Heart right ventricle (tissue), 16 donors: ENCODE results near the gene TUBB4A. TPM values are rescaled to one million over a fixed set of nuclear protein-coding genes. Genes with fewer than 3 reads are reported as not detected.

ENCODE experiments used
- ATAC-seq, 8 donors: fragments of 200-7000 bp; cut with Tn5 transposase; one replicate each; pipeline ENCODE4 v1.9.1; 2020; ENCODE audit warnings: mild to moderate bottlenecking in 8 of 8, moderate library complexity in 8 of 8, moderate number of reproducible peaks in 1 of 8
- DNase-seq, 2 donors: peaks; one replicate each; pipeline ENCODE4 v3.0.0-alpha.2; 2020
- H3K27ac ChIP-seq, 10 donors: fragments of 200-600 bp; sonication (generic) in 2 of 10; one replicate each; pipeline versions ENCODE4 v1.5.0 to v1.8.0; 2020 to 2022; ENCODE audit warnings: mild to moderate bottlenecking in 3 of 10
- H3K27me3 ChIP-seq, 7 donors: fragments of 200-600 bp; one replicate each; pipeline ENCODE4 v1.8.0; 2021 to 2022; ENCODE audit warnings: mild to moderate bottlenecking in 2 of 7
- H3K36me3 ChIP-seq, 9 donors: fragments of 200-600 bp; sonication (generic) in 1 of 9; one replicate each; pipeline versions ENCODE4 v1.5.0 to v1.8.0; 2020 to 2022; ENCODE audit warnings: mild to moderate bottlenecking in 2 of 9
- H3K4me1 ChIP-seq, 9 donors: fragments of 200-600 bp; sonication (generic) in 1 of 9; one replicate each; pipeline versions ENCODE4 v1.5.0 to v1.8.0; 2020 to 2022; ENCODE audit warnings: mild to moderate bottlenecking in 4 of 9
- H3K4me3 ChIP-seq, 10 donors: fragments of 200-600 bp; sonication (generic) in 2 of 10; one replicate each; pipeline versions ENCODE4 v1.5.0 to v1.8.0; 2020 to 2022; ENCODE audit warnings: mild to moderate bottlenecking in 7 of 10, moderate library complexity in 2 of 10
- H3K9me3 ChIP-seq, 11 donors: fragments of 200-600 bp in 10 of 11; sonication (generic) in 2 of 11; one replicate each; pipeline versions ENCODE4 v1.5.0 to v1.8.0; 2013 to 2022; ENCODE audit warnings: mild to moderate bottlenecking in 2 of 11, control low read depth in 1 of 11, moderate library complexity in 1 of 11
- CTCF ChIP-seq, 9 donors: fragments of 200-600 bp; sonication (generic) in 2 of 9; IDR thresholded peaks; one replicate each; pipeline versions ENCODE4 v1.5.0 to v1.8.0; 2021 to 2022; ENCODE audit warnings: antibody characterized with exemption in 9 of 9, mild to moderate bottlenecking in 5 of 9, moderate library complexity in 1 of 9
- WGBS, 2 donors: extraction: QIAGEN DNeasy Blood & Tissue Kit; methylation state at CpG; one replicate each; pipeline ENCODE4 v1.1.7; 2013; ENCODE audit warnings: inconsistent platforms in 1 of 2; 5-methylcytosine and 5-hydroxymethylcytosine counted together
- intact Hi-C, 10 donors: fragments of 100-400 bp; cut with DNase I; formaldehyde crosslinking; loops; one replicate each; pipeline versions ENCODE4 v1.11.1 to v1.14.2; 2022
- polyA plus RNA-seq, 2 donors: library from polyadenylated mRNA; stranded (reverse); fragments of 200-250 nt; gene quantifications; one replicate each; pipeline ENCODE4 v1.2.3, GENCODE V29; 2013
- total RNA-seq, 10 donors: library from RNA; stranded (reverse); fragmentation: NEBNext Ultra II Directional in 3 of 10; extraction: Animal tissue kit (Norgen Biotek cat#: 25700) in 3 of 10; gene quantifications; one replicate each; pipeline versions ENCODE4 v1.2.1 to v1.2.4, GENCODE V29; 2021 to 2023
- donor health status: Arrhythmogenic right ventricular cardiomyopathy.
- donor health status: ischemic (EF 13 %, LVEDD 7.1; RV severe dilation, severe dysfunction).
- donor health status: healthy with polysubstance abuse.
- donor health status: DM: no; HTN: yes; CAD: no.
- donor health status: DM: no; HTN: no; CAD: no.
- donor health status: ischemic (EF 25% LVEDD 6.9; RV normal size, moderate dysfunction).
- donor health status: ischemic (EF 25% LVEDD 5.7; RV mildly dilated, moderate dysfunction).
- donor health status: healthy.
- donor health status: DM: yes; HTN: yes; CAD: no.
- donor health status: Ischemic cardiomyopathy.
- donor health status: ischemic (EF 35%, LVEDD 5.7; RV mildly dilated, moderate dysfunction).
- donor health status: nonischemic (EF 11% LVEDD 7.7; RV severe dilation, severe dysfunction).
- donor health status: DM: yes; HTN: yes; CAD: no.
- donor health status: PGD.
- donor health status: ischemic (EF 29% LVEDD 5.4; RV normal size, mild dysfunction).
- donor health status: nonischemic (EF 23%, LVEDD 6.1; RV moderate dilation, normal function).

Gene TUBB4A
- total and polyA plus RNA-seq, 12 donors = 0.19 to 6.6 (median 0.81) TPM

- DNase-seq (no peak), ATAC-seq (no peak)
- 89 to 93% methylated on average over 3 of the region's 3 CpGs for WGBS, 2 donors
- no peaks in the 10 kb centered on the region for H3K4me1 ChIP-seq
- H3K27me3 ChIP-seq = no peaks in the 10 kb centered on the region
- H3K36me3 ChIP-seq = peaks cover 0 to 64% (median 7%) of the 10 kb centered on the region in 9 donors
- no peak for TF ChIP-seq CTCF (IDR thresholded peaks at IDR 0.05)
- H3K9me3 ChIP-seq = peaks cover 0 to 26% (median 0%) of the 10 kb centered on the region in 11 donors
- no peak overlapping the region for H3K4me3 ChIP-seq
- H3K27ac ChIP-seq = no peak overlapping the region
- intact Hi-C loops = no loop called here
Observed at GRCh38 chr19:6448045-6448444, 54.1 kb downstream of the TUBB4A start.

GRCh38 chr19:6446452-6446851 lies 55.7 kb downstream of the TUBB4A start:
- no peak overlapping the region for H3K4me3 ChIP-seq
- peaks cover 0 to 48% (median 7%) of the 10 kb centered on the region in 9 donors for H3K36me3 ChIP-seq
- H3K9me3 ChIP-seq = peaks cover 0 to 24% (median 0%) of the 10 kb centered on the region in 11 donors
- no peaks in the 10 kb centered on the region for H3K4me1 ChIP-seq
- no peaks in the 10 kb centered on the region for H3K27me3 ChIP-seq
- no peak overlapping the region for H3K27ac ChIP-seq
- intact Hi-C loops = no loop called here
- no peak for DNase-seq
- 93 to 98% methylated on average over 3 of the region's 3 CpGs for WGBS, 2 donors
- no peak for ATAC-seq
- TF ChIP-seq CTCF (IDR thresholded peaks at IDR 0.05) = no peak

Other genes starting within 250 kb of the TUBB4A start
- gene MLLT1, start 222.3 kb downstream of the TUBB4A start, total RNA-seq = 10 to 100 TPM; 27.6 to 48.3 (median 32.4) TPM
- 10 to 100 TPM; 21.4 to 28.7 TPM for gene MLLT1, start 222.3 kb downstream of the TUBB4A start, polyA plus RNA-seq
- gene ACER1, start 168.7 kb downstream of the TUBB4A start, total RNA-seq = not detected
- not detected for gene ACER1, start 168.7 kb downstream of the TUBB4A start, polyA plus RNA-seq
- 10 to 100 TPM; 46.0 to 90.0 (median 60.0) TPM for gene CLPP, start 140.8 kb downstream of the TUBB4A start, total RNA-seq
- gene CLPP, start 140.8 kb downstream of the TUBB4A start, polyA plus RNA-seq = 100 to 1,000 TPM in 1 of 2 donors, 10 to 100 TPM in 1; 53.2 to 131 TPM
- 100 to 1,000 TPM; 134 to 221 (median 171) TPM for gene ALKBH7, start 129.5 kb downstream of the TUBB4A start, total RNA-seq
- gene ALKBH7, start 129.5 kb downstream of the TUBB4A start, polyA plus RNA-seq = 100 to 1,000 TPM; 108 to 159 TPM
- 1 to 10 TPM in 1 of 10 donors, under 1 TPM in 9; 0.36 to 1.4 (median 0.61) TPM for gene PSPN, start 126.4 kb downstream of the TUBB4A start, total RNA-seq
- gene PSPN, start 126.4 kb downstream of the TUBB4A start, polyA plus RNA-seq = under 1 TPM; 0.88 to 0.99 TPM
- gene GTF2F1, start 109.1 kb downstream of the TUBB4A start, total RNA-seq = 10 to 100 TPM; 26.4 to 36.4 (median 30.8) TPM
- gene GTF2F1, start 109.1 kb downstream of the TUBB4A start, polyA plus RNA-seq = 10 to 100 TPM; 23.3 to 44.8 TPM
- 100 to 1,000 TPM in 3 of 10 donors, 10 to 100 TPM in 7; 77.3 to 125 (median 90.5) TPM for gene KHSRP, start 77.5 kb downstream of the TUBB4A start, total RNA-seq
- 10 to 100 TPM; 50.9 to 73.7 TPM for gene KHSRP, start 77.5 kb downstream of the TUBB4A start, polyA plus RNA-seq
- under 1 TPM in 6 of 10 donors, not detected in 4; 0.17 to 0.48 (median 0.38) TPM for gene SLC25A41, start 68.5 kb downstream of the TUBB4A start, total RNA-seq
- gene SLC25A41, start 68.5 kb downstream of the TUBB4A start, polyA plus RNA-seq = 1 to 10 TPM; 1.4 to 1.7 TPM
- 100 to 1,000 TPM in 5 of 10 donors, 10 to 100 TPM in 5; 72.2 to 126 (median 95.4) TPM for gene SLC25A23, start 42.5 kb downstream of the TUBB4A start, total RNA-seq
- gene SLC25A23, start 42.5 kb downstream of the TUBB4A start, polyA plus RNA-seq = 100 to 1,000 TPM in 1 of 2 donors, 10 to 100 TPM in 1; 53.4 to 104 TPM
- not detected for gene CRB3, start 38.0 kb downstream of the TUBB4A start, total RNA-seq
- under 1 TPM in 1 of 2 donors, not detected in 1; 0.28 TPM for gene CRB3, start 38.0 kb downstream of the TUBB4A start, polyA plus RNA-seq
- 1 to 10 TPM in 3 of 10 donors, under 1 TPM in 7; 0.09 to 4.0 (median 0.69) TPM for gene DENND1C, start 20.5 kb downstream of the TUBB4A start, total RNA-seq
- 1 to 10 TPM in 1 of 2 donors, under 1 TPM in 1; 0.43 to 1.1 TPM for gene DENND1C, start 20.5 kb downstream of the TUBB4A start, polyA plus RNA-seq
- gene TNFSF9, start 28.7 kb upstream of the TUBB4A start, total RNA-seq = under 1 TPM in 7 of 10 donors, not detected in 3; 0.13 to 0.88 (median 0.22) TPM
- gene TNFSF9, start 28.7 kb upstream of the TUBB4A start, polyA plus RNA-seq = under 1 TPM; 0.14 to 0.15 TPM
- under 1 TPM in 1 of 10 donors, not detected in 9; 0.49 TPM for gene CD70, start 88.8 kb upstream of the TUBB4A start, total RNA-seq
- not detected for gene CD70, start 88.8 kb upstream of the TUBB4A start, polyA plus RNA-seq
- gene TNFSF14, start 167.9 kb upstream of the TUBB4A start, total RNA-seq = 1 to 10 TPM in 2 of 10 donors, under 1 TPM in 7, not detected in 1; 0.06 to 1.9 (median 0.42) TPM
- gene TNFSF14, start 167.9 kb upstream of the TUBB4A start, polyA plus RNA-seq = under 1 TPM; 0.23 to 0.51 TPM
- gene C3, start 218.3 kb upstream of the TUBB4A start, total RNA-seq = 100 to 1,000 TPM in 5 of 10 donors, 10 to 100 TPM in 5; 23.0 to 438 (median 111) TPM
- 100 to 1,000 TPM; 275 to 475 TPM for gene C3, start 218.3 kb upstream of the TUBB4A start, polyA plus RNA-seq
- gene GPR108, start 235.3 kb upstream of the TUBB4A start, total RNA-seq = 10 to 100 TPM; 20.4 to 33.6 (median 21.5) TPM
- gene GPR108, start 235.3 kb upstream of the TUBB4A start, polyA plus RNA-seq = 10 to 100 TPM; 43.1 to 62.0 TPM
- 100 to 1,000 TPM in 1 of 10 donors, 10 to 100 TPM in 9; 60.6 to 152 (median 73.5) TPM for gene TRIP10, start 237.4 kb upstream of the TUBB4A start, total RNA-seq
- gene TRIP10, start 237.4 kb upstream of the TUBB4A start, polyA plus RNA-seq = 100 to 1,000 TPM in 1 of 2 donors, 10 to 100 TPM in 1; 93.7 to 314 TPM